ENCODE measurements around the gene TXNRD1. TPM values are rescaled to one million over a fixed set of nuclear protein-coding genes. Genes with fewer than 3 reads are reported as not detected.

TXNRD1 gene
- total RNA-seq, 4 donors from 2014 or later = 129 to 230 (median 199) TPM

DNA sequence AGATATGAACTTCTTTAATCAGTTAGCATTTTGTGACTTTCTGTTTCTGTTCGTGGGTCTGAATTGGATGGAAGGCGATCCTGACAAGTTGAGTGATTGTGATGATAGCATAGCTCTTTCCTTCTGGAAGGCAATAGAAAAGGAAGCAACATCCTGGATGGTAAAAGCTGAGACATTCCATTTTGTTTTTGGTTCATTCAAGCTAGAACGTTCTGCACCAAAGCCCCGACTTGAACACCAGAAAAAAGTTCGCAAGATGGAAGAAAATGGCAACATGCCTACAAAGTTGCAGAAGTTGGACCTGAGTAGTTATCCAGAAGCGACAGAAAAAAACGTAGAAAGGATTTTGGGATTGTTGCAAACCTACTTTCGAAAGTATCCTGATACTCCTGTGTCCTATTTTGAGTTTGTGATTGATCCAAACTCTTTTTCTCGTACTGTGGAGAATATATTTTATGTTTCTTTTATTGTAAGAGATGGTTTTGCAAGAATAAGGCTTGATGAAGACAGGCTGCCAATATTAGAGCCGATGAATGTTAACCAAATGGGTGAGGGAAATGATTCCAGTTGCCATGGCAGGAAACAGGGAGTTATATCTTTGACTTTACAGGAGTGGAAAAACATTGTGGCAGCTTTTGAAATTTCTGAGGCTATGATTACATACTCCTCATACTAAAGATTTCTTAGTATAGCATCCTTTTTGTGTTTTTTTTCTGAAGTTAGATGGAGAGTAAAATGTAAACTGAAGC, 88.9 kb downstream of the TXNRD1 start:
- H3K27ac ChIP-seq = peak overlapping the region in 1 of 3 donors; percentile 15
- H3K36me3 ChIP-seq = peaks cover 0 to 3% of the 10 kb centered on the region in 2 donors
- WGBS, 2 donors = 88 to 93% methylated on average over 10 of the region's 10 CpGs
- H3K4me3 ChIP-seq (replicated peaks in 1 of 3) = peak overlapping the region in 1 of 3 donors; percentile 25
- peaks cover 10 to 19% of the 10 kb centered on the region in 2 donors for H3K4me1 ChIP-seq
- TF ChIP-seq, protein P1, sequence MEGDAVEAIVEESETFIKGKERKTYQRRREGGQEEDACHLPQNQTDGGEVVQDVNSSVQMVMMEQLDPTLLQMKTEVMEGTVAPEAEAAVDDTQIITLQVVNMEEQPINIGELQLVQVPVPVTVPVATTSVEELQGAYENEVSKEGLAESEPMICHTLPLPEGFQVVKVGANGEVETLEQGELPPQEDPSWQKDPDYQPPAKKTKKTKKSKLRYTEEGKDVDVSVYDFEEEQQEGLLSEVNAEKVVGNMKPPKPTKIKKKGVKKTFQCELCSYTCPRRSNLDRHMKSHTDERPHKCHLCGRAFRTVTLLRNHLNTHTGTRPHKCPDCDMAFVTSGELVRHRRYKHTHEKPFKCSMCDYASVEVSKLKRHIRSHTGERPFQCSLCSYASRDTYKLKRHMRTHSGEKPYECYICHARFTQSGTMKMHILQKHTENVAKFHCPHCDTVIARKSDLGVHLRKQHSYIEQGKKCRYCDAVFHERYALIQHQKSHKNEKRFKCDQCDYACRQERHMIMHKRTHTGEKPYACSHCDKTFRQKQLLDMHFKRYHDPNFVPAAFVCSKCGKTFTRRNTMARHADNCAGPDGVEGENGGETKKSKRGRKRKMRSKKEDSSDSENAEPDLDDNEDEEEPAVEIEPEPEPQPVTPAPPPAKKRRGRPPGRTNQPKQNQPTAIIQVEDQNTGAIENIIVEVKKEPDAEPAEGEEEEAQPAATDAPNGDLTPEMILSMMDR (IDR thresholded peaks at IDR 0.05) = no peak
- TF ChIP-seq POLR2A (IDR thresholded peaks at IDR 0.05) = no peak
- DNase-seq = no peak
- no peaks in the 10 kb centered on the region for H3K27me3 ChIP-seq
- intact Hi-C loops (cut with DNase I) = no loop called here
- no peaks in the 10 kb centered on the region for H3K9me3 ChIP-seq

GRCh38 chr12:104305349-104305748, 89.8 kb downstream of the TXNRD1 start:
- Histone ChIP-seq H3K4me1 (peaks cover 10 to 19% of the 10 kb centered on the region in 2 donors), H3K27ac (no peak overlapping the region), H3K27me3 (no peaks in the 10 kb centered on the region), H3K9me3 (no peaks in the 10 kb centered on the region), H3K36me3 (no peaks in the 10 kb centered on the region), H3K4me3 (replicated peaks in 1 of 3) (no peak overlapping the region)
- DNase-seq = no peak
- 92 to 97% methylated on average over 2 of the region's 2 CpGs for WGBS, 2 donors
- intact Hi-C loops (cut with DNase I) = no loop called here
- TF ChIP-seq, protein P1 (IDR thresholded peaks at IDR 0.05) = no peak
- TF ChIP-seq POLR2A (IDR thresholded peaks at IDR 0.05) = no peak

DNA sequence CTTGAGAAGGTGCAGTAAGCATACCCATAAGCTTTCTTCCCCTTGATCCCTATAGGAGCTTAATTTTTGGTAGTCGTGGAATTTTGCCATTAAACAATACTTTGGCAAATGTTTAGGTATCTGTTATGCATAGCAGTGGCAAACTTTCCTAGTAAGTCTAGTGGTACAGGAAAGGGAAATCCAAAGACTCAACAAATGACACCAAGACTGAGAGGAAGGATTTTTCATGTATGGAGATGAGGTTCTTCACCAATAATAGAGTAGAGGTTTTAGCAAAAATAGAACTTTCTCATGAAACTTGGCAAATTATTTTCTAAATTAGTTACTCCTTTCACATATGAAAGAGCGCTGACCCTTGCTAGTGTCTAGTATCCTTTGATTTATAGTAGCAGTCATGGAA, 90.8 kb downstream of the TXNRD1 start:
- no peak for DNase-seq

GRCh38 chr12:104306943-104307654, 91.5 kb downstream of the TXNRD1 start:
- H3K9me3 ChIP-seq = no peaks in the 10 kb centered on the region
- H3K36me3 ChIP-seq = peaks cover 10 to 11% of the 10 kb centered on the region in 2 donors
- H3K27ac ChIP-seq = no peak overlapping the region
- no peaks in the 10 kb centered on the region for H3K27me3 ChIP-seq
- peaks cover 10 to 19% of the 10 kb centered on the region in 2 donors for H3K4me1 ChIP-seq
- no peak for DNase-seq
- H3K4me3 ChIP-seq (replicated peaks in 1 of 3) = no peak overlapping the region
- 86 to 91% methylated on average over 6 of the region's 6 CpGs for WGBS, 2 donors
- intact Hi-C loops (cut with DNase I) = no loop called here
- no peak for TF ChIP-seq POLR2A (IDR thresholded peaks at IDR 0.05)

More for the DNA sequence above, 90.8 kb downstream of the TXNRD1 start:
- Histone ChIP-seq H3K9me3 (no peaks in the 10 kb centered on the region), H3K4me3 (replicated peaks in 1 of 3) (no peak overlapping the region), H3K27me3 (no peaks in the 10 kb centered on the region), H3K4me1 (peaks cover 10 to 19% of the 10 kb centered on the region in 2 donors), H3K27ac (no peak overlapping the region), H3K36me3 (peaks cover 2 to 4% of the 10 kb centered on the region in 2 donors)
- intact Hi-C loops (cut with DNase I) = no loop called here
- 95 to 98% methylated on average over 2 of the region's 2 CpGs for WGBS, 2 donors
- TF ChIP-seq, protein P1 (IDR thresholded peaks at IDR 0.05) = no peak
- no peak for TF ChIP-seq POLR2A (IDR thresholded peaks at IDR 0.05)

- H3K4me3 ChIP-seq (replicated peaks in 1 of 3) = no peak overlapping the region
- intact Hi-C loops (cut with DNase I) = no loop called here
- no peak for DNase-seq
- no peak overlapping the region for H3K27ac ChIP-seq
- no peaks in the 10 kb centered on the region for H3K9me3 ChIP-seq
- peaks cover 10 to 19% of the 10 kb centered on the region in 2 donors for H3K4me1 ChIP-seq
- TF ChIP-seq POLR2A (IDR thresholded peaks at IDR 0.05) = no peak
- TF ChIP-seq, protein P1 (IDR thresholded peaks at IDR 0.05) = no peak
- no peaks in the 10 kb centered on the region for H3K27me3 ChIP-seq
- H3K36me3 ChIP-seq = peaks cover 12 to 15% of the 10 kb centered on the region in 2 donors
Observed at GRCh38 chr12:104307655-104308000, 92.0 kb downstream of the TXNRD1 start.

Measured in thyroid gland (tissue), 4 donors.